Glomerular visceral epithelial cell (primary cell): Measurements from ENCODE around the gene TMEM161A.
"Not testable (repeated sequence)": the region's sequence is repeated elsewhere in the genome, so short reads cannot be mapped to it uniquely, and the experiment has no call there.

Experiments
- DNase-seq: peaks from one replicate; pipeline ENCODE4 v3.0.0-alpha.2; 2016; ENCODE audit errors: extremely low spot score

TMEM161A gene

GRCh38 chr19:19122902-19123301, 15.4 kb downstream of the TMEM161A start:
- DNase-seq, result no peak

GRCh38 chr19:19121371-19121770, 16.9 kb downstream of the TMEM161A start:
- no peak for DNase-seq

DNA sequence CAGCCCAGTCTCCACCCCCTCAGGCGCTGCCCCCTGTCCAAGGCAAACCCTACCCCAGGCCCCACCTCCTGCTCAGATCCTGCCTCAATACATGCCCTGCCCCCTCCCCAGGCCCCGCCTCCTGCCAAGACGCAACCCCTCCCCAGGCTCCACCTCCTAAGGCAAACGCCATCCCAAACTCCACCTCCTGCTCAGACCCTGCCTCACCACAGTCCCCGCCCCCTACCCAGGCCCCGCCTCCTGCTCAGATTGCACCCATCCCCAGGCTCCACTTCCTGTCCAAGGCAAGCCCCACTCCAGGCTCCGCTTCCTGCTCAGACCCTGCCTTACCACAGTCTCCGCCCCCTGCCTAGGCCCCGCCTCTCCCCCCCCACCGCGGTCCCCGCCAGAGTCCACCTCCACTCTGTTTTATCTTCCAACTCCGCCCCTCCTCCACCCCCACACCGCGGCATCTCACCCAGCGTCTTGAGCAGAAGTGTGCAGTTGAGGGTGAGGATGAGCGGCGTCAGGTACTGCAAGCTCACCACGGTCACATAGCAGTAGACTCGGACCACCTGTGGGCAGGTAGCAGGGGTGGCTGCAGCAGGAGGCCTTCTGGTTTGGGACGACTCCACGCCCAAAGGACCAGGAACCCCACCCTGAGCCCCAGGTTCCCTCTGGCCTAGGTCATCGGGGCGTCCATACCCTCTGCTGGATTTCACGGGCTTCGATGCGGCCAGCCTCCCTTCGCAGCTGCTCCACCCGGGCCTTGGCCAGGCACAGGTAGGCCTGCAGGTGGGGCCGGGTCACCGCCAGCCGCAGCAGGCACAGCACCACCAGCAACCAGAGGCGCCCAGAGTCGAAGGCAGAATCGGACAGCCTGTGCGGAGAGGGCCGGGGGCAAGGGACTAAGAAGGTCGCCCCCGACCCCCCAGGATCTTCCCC, 17.7 kb downstream of the TMEM161A start:
- peak; percentile 27 for DNase-seq

DNA sequence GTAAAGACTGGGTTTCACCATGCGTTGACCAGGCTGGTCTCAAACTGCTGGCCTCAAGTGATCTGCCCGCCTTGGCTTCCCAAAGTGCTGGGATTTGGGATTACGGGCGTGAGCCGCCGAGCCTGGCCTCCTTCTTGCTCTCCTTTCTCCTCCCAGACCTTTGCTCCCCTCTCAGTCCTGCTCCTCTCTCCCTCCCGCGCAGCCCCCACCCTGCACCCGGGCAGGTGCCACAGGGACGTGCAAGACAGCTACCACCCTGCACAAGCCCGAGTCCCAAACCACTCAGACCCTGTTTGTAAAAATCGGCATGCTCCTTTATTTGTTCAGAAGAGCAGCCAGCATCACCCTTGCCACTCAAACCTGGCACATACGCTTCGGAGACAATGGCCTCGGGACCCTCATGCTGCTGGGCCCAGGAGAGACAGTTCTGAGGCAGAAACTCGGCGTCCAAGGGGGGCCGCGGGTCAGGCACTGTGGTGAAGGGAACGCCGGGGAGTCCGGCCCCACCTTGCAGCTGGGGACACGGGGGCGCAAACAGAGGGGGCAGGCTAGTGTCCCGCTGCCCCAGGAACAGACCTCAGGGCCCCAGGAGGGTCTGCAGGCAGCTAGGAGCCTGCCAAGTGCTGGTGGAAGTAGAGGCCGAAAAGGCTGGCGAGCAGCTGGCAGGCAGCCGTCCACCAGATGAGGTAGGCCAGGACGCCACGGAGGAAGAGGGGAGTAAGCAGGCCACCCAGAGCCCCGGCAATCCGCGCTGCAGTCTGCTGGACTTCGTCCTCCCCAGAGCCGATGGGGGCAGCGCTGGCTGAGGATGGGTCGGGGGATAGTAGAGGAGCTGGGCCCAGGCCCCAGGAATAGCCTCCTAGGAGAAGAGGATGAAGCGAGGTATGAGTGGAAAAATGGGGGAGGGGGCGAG, 18.7 kb downstream of the TMEM161A start:
- DNase-seq, result no peak

GRCh38 chr19:19115954-19116353, 22.3 kb downstream of the TMEM161A start:
- DNase-seq, result no peak

GRCh38 chr19:19113040-19113626, 25.1 kb downstream of the TMEM161A start:
- peak; percentile 48 for DNase-seq

GRCh38 chr19:19111967-19112580, 26.2 kb downstream of the TMEM161A start:
- no peak for DNase-seq

GRCh38 chr19:19111136-19111835, 27.0 kb downstream of the TMEM161A start:
- no peak for DNase-seq

- DNase-seq, result no peak
Measured at GRCh38 chr19:19110410-19111135, 27.7 kb downstream of the TMEM161A start.

DNA sequence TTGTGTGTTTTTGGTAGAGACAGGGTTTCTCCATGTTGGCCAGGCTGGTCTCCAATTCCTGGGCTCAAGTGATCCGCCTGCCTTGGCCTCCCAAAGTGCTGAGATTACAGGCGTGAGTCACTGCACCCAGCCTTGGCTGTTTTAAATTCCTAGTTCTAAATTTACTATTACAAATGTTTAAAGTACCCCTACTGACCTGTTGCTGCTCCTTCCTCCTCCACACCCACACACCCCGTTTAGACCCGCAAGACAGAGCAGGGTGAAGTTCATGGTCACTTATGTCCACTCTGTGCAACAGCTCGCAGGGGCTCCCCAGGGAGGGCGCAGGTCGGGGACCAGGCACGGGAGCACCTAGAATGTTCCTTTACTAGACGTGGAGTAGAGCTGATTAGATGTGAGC, 28.7 kb downstream of the TMEM161A start:
- DNase-seq, result no peak

DNA sequence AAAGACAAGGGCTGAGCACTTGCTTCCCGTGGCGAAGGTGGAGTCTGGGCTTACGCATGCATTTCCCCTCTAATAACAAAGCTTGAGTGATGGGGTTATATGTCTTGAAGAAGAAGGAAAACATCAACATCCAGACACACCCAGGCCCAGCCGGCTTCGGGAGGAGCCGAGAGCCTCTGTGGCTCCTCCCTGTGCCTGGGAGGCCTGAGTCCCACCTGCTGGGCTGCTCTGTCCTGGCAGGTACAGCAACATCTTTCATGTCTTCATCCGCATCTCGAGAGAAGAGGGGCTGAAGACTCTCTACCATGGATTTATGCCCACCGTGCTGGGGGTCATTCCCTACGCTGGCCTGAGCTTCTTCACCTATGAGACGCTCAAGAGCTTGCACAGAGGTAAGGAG, 30.6 kb downstream of the TMEM161A start:
- DNase-seq, result no peak

- not testable (repeated sequence) for DNase-seq
Measured at GRCh38 chr19:19106938-19107337, 31.3 kb downstream of the TMEM161A start.

- no peak for DNase-seq
Measured at GRCh38 chr19:19106056-19106551, 32.2 kb downstream of the TMEM161A start.

GRCh38 chr19:19105365-19106055, 32.8 kb downstream of the TMEM161A start:
- DNase-seq, result peak; percentile 19

DNA sequence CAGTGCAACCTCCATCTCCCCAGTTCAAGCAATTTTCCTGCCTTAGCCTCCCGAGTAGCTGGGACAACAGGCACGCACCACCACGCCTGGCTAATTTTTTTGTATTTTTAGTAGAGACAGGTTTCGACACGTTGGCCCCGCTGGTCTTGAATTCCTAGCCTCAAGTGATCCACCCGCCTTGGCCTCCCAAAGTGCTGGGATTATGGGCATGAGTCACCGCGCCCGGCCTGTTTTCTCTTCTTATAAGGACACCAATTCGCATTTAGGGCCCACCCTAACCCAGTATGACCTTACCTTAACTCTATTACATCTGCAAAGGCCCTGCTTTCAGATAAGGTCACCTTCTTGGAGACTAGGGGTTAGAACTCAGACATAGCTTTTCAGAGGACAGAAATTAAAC, 35.1 kb downstream of the TMEM161A start:
- DNase-seq, result no peak

DNA sequence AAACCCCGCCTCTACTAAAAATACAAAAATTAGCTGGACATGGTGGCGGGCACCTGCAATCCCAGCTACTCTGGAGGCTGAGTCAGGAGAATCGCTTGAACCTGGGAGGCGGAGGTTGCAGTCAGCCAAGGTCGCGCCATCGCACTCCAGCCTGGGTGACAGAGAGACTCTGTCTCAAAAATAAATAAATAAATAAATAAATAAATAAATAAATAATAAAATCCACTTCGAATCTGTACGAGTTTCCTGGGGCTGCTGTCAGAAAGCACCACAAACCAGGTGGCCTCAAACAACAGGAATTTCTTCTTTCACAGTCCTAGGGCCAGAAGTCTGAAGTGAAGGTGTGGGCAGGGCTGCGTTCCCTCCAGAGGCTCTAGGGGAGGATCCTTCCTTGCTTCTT, 35.7 kb downstream of the TMEM161A start:
- not testable (repeated sequence) for DNase-seq

- DNase-seq, result no peak
Measured at GRCh38 chr19:19101540-19101939, 36.7 kb downstream of the TMEM161A start.

DNA sequence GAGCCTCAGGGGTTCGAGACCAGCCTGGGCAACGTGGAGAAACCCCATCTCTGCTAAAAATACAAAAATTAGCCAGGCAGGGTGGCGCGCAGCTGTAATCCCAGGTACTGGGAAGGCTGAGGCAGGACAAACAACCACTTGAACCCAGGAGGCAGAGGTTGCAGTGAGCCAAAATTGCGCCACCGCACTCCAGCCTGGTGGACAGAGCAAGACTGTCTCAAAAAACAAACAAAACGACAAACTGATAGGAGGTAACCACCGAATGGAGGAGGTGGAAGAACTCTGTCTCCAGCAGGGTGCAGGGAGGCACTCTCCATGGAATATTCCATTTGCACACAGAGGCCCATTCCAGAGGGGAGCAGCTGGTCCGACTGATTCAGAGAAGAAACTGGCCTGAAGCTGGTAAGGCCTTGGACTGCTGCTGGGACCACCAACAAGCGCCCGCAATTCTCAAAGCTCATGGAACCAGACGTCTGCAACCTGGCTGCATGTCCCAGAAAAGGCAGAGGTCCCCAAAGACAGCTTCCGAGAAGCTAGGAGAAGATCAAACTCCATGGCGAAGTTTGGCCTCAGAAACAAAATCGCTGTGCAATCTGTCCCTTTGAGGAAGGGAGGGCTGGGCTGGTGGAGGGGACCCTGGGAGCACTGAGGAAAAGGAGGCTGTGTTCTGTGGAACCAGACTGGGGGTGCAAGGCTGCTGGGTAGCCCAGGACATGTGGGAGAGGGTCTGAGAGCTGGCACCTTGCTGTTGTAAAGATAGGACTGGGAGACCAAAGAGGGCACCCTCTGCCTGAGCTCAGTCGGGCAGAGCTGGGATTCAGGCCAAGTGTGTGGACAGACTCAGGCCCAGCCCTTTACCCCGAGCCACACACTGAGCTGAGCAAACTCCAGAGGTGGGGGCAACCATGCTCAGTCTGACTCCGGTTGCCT, 39.3 kb downstream of the TMEM161A start:
- DNase-seq, result no peak
